WTC11 (cell line): ENCODE data around the gene ANTXR1. TPM values are rescaled to one million over a fixed set of nuclear protein-coding genes. Genes with fewer than 3 reads are reported as not detected.

Experiments used
- ATAC-seq: fragments of 200-7000 bp; cut with Tn5 transposase; 2 replicates; pipeline ENCODE4 v1.10.0; 2021; ENCODE audit warnings: mild to moderate bottlenecking, moderate library complexity
- CTCF ChIA-PET: fragments of 300-600 bp; sonication (Branson Sonifier 250); formaldehyde crosslinking; loops from one replicate; lab custom pipeline; 2021; ENCODE audit warnings: antibody characterized with exemption; lab: Charles Lee
- POLR2A ChIA-PET: fragments of 350-600 bp; sonication (Branson Sonifier 250); formaldehyde crosslinking; loops from one replicate; lab custom pipeline; 2021; ENCODE audit warnings: antibody characterized with exemption; lab: Charles Lee
- DNase-seq: peaks from one replicate; pipeline ENCODE4 v3.0.0; 2021; ENCODE audit warnings: low spot score
- H3K27ac Mint-ChIP-seq: 2 replicates; pipeline ENCODE4 v1.8.0; 2021; ENCODE audit warnings: mixed read lengths
- H3K27me3 Mint-ChIP-seq: 2 replicates; pipeline ENCODE4 v1.8.0; 2021; ENCODE audit warnings: low read depth, mild to moderate bottlenecking, moderate library complexity, mixed read lengths
- H3K36me3 Mint-ChIP-seq: 2 replicates; pipeline ENCODE4 v1.8.0; 2021; ENCODE audit warnings: mixed read lengths
- H3K4me1 Mint-ChIP-seq: 2 replicates; pipeline ENCODE4 v1.8.0; 2022; ENCODE audit warnings: mixed read lengths
- H3K4me3 Mint-ChIP-seq: 2 replicates; pipeline ENCODE4 v1.8.0; 2021; ENCODE audit warnings: mild to moderate bottlenecking, moderate library complexity, mixed read lengths
- H3K9me3 Mint-ChIP-seq: 2 replicates; pipeline ENCODE4 v1.8.0; 2021; ENCODE audit warnings: mixed read lengths
- ATF2 ChIP-seq: sonication (generic); formaldehyde crosslinking; IDR thresholded peaks from 2 replicates; pipeline ENCODE4 v1.8.1; 2022; ENCODE audit warnings: low read depth, missing genetic modification reagents, borderline replicate concordance
- ETV6 ChIP-seq: sonication (generic); formaldehyde crosslinking; IDR thresholded peaks from 2 replicates; pipeline ENCODE4 v1.8.1; 2022; ENCODE audit warnings: mild to moderate bottlenecking, missing genetic modification reagents
- FOXK1 ChIP-seq: sonication (generic); formaldehyde crosslinking; IDR thresholded peaks from 2 replicates; pipeline ENCODE4 v1.8.0; 2022; ENCODE audit warnings: mild to moderate bottlenecking, moderate library complexity, missing genetic modification reagents
- GABPB1 ChIP-seq: sonication (generic); formaldehyde crosslinking; IDR thresholded peaks from 2 replicates; pipeline ENCODE4 v1.8.1; 2023; ENCODE audit warnings: mild to moderate bottlenecking, missing genetic modification reagents
- GRHL2 ChIP-seq: fragments of 250-450 bp; sonication (Bioruptor Pico); IDR thresholded peaks from 2 replicates; pipeline ENCODE4 v1.8.0; 2022; ENCODE audit warnings: mild to moderate bottlenecking, moderate library complexity; ENCODE audit not compliant: insufficient replicate concordance, severe bottlenecking
- NFATC4 ChIP-seq: fragments of 250-450 bp; sonication (Bioruptor Pico); IDR thresholded peaks from 2 replicates; pipeline ENCODE4 v1.9.0; 2021; ENCODE audit warnings: mild to moderate bottlenecking
- NR1H2 ChIP-seq: sonication (generic); formaldehyde crosslinking; IDR thresholded peaks from 2 replicates; pipeline ENCODE4 v1.9.0; 2021; ENCODE audit warnings: mild to moderate bottlenecking, moderate library complexity, missing genetic modification reagents
- RELA ChIP-seq: sonication (generic); formaldehyde crosslinking; IDR thresholded peaks from 2 replicates; pipeline ENCODE4 v1.8.1; 2022; ENCODE audit warnings: missing genetic modification reagents, mild to moderate bottlenecking, borderline replicate concordance
- USF2 ChIP-seq: sonication (generic); formaldehyde crosslinking; IDR thresholded peaks from 2 replicates; pipeline ENCODE4 v1.8.1; 2023; ENCODE audit warnings: mild to moderate bottlenecking, missing genetic modification reagents, moderate library complexity
- ZBTB21 ChIP-seq: sonication (generic); formaldehyde crosslinking; IDR thresholded peaks from 2 replicates; pipeline ENCODE4 v1.8.1; 2023; ENCODE audit warnings: mild to moderate bottlenecking, missing genetic modification reagents, borderline replicate concordance
- ZNF219 ChIP-seq: sonication (generic); formaldehyde crosslinking; IDR thresholded peaks from 2 replicates; pipeline ENCODE4 v1.8.0; 2023; ENCODE audit warnings: missing genetic modification reagents, mild to moderate bottlenecking, borderline replicate concordance
- ZNF317 ChIP-seq: sonication (generic); formaldehyde crosslinking; IDR thresholded peaks from 2 replicates; pipeline ENCODE4 v1.8.1; 2023; ENCODE audit warnings: low read depth, mild to moderate bottlenecking, moderate library complexity, missing genetic modification reagents, borderline replicate concordance
- ZNF396 ChIP-seq: fragments of 250-450 bp; sonication (Bioruptor Pico); IDR thresholded peaks from 2 replicates; pipeline ENCODE4 v1.8.0; 2021; ENCODE audit warnings: mild to moderate bottlenecking, moderate library complexity, borderline replicate concordance
- ZNF416 ChIP-seq: fragments of 250-450 bp; sonication (Bioruptor Pico); IDR thresholded peaks from 2 replicates; pipeline ENCODE4 v1.9.0; 2021; ENCODE audit warnings: mild to moderate bottlenecking, inconsistent platforms
- total RNA-seq: library from RNA; stranded (reverse); gene quantifications from 3 replicates; pipeline ENCODE4 v1.2.3, GENCODE V29; 2021
- TF ChIP-seq, protein P1 (sequence below): sonication (generic); formaldehyde crosslinking; conservative IDR thresholded peaks from 2 replicates; pipeline ENCODE4 v1.8.1; 2022; ENCODE audit warnings: mild to moderate bottlenecking, missing genetic modification reagents
- TF ChIP-seq, protein P2 (sequence below): sonication (generic); formaldehyde crosslinking; IDR thresholded peaks from 2 replicates; pipeline ENCODE4 v1.8.0; 2022; ENCODE audit warnings: missing genetic modification reagents
- TF ChIP-seq, protein P3 (sequence below): fragments of 250-450 bp; sonication (Bioruptor Pico); IDR thresholded peaks from 2 replicates; pipeline ENCODE4 v1.9.0; 2021; ENCODE audit warnings: mild to moderate bottlenecking
- TF ChIP-seq, protein P4 (sequence below): sonication (generic); formaldehyde crosslinking; conservative IDR thresholded peaks from 2 replicates; pipeline ENCODE4 v1.8.1; 2023; ENCODE audit warnings: mild to moderate bottlenecking, low read depth, missing genetic modification reagents, moderate library complexity

The ANTXR1 gene
- total RNA-seq, 1 experiment from 2014 or later: 30.0 TPM

DNA sequence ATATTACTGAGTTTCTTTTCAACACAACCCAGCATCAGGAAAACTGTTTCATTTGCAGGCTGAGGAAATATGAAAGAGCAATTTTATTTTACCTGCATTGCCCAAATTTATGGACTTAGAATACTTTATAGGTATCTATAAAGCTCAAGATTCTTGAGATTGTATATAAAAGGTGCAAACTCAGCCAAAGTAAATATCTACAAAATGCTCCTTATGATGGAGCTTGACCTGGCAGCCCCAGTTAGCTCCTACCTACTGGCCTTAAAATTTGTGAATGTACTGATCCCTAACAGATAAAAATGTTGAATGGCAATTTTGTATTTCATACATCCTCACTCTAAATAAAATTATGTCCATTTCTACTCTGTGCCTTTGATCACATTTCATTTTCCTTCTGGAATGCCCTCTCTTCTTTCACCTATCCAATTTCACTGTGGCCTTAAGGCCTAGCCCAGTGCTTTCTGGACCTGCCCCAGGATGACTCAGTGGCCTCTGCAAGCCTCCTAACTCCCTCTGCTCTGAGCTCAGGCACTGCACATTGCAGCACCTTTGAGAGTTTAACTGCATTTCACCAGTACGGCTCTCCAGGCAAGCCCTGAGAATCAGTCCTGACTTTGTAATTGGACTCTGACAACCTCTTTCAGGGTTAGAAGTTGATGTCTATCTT is 125.9 kb downstream of the ANTXR1 start (continued):
- no peak for TF ChIP-seq ATF2 (CRISPR knock-in tag)
- TF ChIP-seq, protein P1, sequence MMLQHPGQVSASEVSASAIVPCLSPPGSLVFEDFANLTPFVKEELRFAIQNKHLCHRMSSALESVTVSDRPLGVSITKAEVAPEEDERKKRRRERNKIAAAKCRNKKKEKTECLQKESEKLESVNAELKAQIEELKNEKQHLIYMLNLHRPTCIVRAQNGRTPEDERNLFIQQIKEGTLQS: no peak
- no peak for TF ChIP-seq USF2 (CRISPR knock-in tag)
- TF ChIP-seq ZNF317: no peak
- no peak for TF ChIP-seq ZNF416 (CRISPR knock-in tag)
- no peak for TF ChIP-seq ZBTB21 (CRISPR knock-in tag)
- TF ChIP-seq, all 79 proteins: peak for 0

DNA sequence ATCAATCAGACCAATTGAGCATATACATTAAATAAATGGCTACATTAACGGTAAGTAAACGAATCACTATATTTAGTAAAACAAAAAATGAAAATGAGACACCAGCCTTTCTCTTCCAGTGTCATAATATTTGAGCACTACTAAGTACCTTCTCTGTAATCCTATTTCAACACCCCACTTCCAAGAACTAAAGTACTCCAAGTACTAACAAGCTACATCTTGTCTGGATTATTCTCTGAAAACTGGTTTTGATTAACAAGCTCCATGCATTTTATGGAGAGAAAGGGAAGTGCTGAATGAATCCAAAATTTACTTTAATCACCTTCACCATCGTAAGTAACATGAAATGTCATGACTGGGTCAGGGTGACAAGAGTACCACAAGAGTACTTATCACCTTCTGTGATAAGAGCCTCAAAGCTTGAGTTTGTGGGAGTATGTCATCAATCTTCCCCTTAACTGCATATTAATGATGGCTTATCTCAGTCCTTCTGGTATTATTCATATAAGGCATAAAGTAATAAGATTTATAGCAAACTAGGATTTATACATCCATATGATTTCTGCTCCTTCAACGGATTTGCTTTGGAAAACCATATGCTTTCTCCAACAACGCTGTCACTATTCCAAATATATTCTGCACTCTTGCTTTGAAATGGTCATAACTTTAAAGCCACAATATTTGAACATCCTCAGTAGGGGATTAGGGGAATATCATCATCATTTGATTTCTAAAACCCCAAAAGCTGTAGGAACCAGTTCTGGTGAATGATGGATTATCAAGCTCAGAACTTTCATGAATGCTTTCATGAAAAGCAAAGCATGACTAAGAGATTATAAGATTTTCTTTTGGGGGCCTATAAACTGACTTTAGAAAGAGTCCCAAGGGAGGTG is 127.0 kb downstream of the ANTXR1 start:
- DNase-seq: no peak
- Mint-ChIP-seq H3K4me3 (no peak overlapping the region), H3K27me3 (no peaks in the 10 kb centered on the region), H3K36me3 (no peaks in the 10 kb centered on the region), H3K4me1 (peaks cover 10% of the 10 kb centered on the region), H3K27ac (no peak overlapping the region), H3K9me3 (no peaks in the 10 kb centered on the region)
- ChIA-PET POLR2A (interaction anchor here (0.6 kb wide), 1 partner anchor 958 kb away, joined by 4 read pairs; no protein-coding TSS in a partner anchor), CTCF (no interaction called here)
- ATAC-seq: no peak
- TF ChIP-seq NR1H2 (CRISPR knock-in tag) (no peak), GABPB1 (CRISPR knock-in tag) (no peak), GRHL2 (CRISPR knock-in tag) (no peak), ETV6 (CRISPR knock-in tag) (no peak), NFATC4 (CRISPR knock-in tag) (no peak)

- H3K27ac Mint-ChIP-seq: no peak overlapping the region
- DNase-seq (no peak), ATAC-seq (no peak)
- POLR2A ChIA-PET: no interaction called here
- H3K4me3 Mint-ChIP-seq: no peak overlapping the region
- CTCF ChIA-PET: no interaction called here
- no peaks in the 10 kb centered on the region for H3K36me3 Mint-ChIP-seq
- H3K27me3 Mint-ChIP-seq: no peaks in the 10 kb centered on the region
- no peaks in the 10 kb centered on the region for H3K9me3 Mint-ChIP-seq
- H3K4me1 Mint-ChIP-seq: peaks cover 10% of the 10 kb centered on the region
- no peak for TF ChIP-seq FOXK1 (CRISPR knock-in tag)
- TF ChIP-seq ZNF219 (CRISPR knock-in tag): no peak
- TF ChIP-seq, protein P2, sequence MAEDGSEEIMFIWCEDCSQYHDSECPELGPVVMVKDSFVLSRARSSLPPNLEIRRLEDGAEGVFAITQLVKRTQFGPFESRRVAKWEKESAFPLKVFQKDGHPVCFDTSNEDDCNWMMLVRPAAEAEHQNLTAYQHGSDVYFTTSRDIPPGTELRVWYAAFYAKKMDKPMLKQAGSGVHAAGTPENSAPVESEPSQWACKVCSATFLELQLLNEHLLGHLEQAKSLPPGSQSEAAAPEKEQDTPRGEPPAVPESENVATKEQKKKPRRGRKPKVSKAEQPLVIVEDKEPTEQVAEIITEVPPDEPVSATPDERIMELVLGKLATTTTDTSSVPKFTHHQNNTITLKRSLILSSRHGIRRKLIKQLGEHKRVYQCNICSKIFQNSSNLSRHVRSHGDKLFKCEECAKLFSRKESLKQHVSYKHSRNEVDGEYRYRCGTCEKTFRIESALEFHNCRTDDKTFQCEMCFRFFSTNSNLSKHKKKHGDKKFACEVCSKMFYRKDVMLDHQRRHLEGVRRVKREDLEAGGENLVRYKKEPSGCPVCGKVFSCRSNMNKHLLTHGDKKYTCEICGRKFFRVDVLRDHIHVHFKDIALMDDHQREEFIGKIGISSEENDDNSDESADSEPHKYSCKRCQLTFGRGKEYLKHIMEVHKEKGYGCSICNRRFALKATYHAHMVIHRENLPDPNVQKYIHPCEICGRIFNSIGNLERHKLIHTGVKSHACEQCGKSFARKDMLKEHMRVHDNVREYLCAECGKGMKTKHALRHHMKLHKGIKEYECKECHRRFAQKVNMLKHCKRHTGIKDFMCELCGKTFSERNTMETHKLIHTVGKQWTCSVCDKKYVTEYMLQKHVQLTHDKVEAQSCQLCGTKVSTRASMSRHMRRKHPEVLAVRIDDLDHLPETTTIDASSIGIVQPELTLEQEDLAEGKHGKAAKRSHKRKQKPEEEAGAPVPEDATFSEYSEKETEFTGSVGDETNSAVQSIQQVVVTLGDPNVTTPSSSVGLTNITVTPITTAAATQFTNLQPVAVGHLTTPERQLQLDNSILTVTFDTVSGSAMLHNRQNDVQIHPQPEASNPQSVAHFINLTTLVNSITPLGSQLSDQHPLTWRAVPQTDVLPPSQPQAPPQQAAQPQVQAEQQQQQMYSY (CRISPR knock-in tag): no peak
- no peak for TF ChIP-seq GRHL2 (CRISPR knock-in tag)
- no peak for TF ChIP-seq GABPB1 (CRISPR knock-in tag)
- TF ChIP-seq USF2 (CRISPR knock-in tag): no peak
- TF ChIP-seq, protein P3, sequence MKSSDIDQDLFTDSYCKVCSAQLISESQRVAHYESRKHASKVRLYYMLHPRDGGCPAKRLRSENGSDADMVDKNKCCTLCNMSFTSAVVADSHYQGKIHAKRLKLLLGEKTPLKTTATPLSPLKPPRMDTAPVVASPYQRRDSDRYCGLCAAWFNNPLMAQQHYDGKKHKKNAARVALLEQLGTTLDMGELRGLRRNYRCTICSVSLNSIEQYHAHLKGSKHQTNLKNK (CRISPR knock-in tag): no peak
- no peak for TF ChIP-seq ZNF396
- TF ChIP-seq, protein P4, sequence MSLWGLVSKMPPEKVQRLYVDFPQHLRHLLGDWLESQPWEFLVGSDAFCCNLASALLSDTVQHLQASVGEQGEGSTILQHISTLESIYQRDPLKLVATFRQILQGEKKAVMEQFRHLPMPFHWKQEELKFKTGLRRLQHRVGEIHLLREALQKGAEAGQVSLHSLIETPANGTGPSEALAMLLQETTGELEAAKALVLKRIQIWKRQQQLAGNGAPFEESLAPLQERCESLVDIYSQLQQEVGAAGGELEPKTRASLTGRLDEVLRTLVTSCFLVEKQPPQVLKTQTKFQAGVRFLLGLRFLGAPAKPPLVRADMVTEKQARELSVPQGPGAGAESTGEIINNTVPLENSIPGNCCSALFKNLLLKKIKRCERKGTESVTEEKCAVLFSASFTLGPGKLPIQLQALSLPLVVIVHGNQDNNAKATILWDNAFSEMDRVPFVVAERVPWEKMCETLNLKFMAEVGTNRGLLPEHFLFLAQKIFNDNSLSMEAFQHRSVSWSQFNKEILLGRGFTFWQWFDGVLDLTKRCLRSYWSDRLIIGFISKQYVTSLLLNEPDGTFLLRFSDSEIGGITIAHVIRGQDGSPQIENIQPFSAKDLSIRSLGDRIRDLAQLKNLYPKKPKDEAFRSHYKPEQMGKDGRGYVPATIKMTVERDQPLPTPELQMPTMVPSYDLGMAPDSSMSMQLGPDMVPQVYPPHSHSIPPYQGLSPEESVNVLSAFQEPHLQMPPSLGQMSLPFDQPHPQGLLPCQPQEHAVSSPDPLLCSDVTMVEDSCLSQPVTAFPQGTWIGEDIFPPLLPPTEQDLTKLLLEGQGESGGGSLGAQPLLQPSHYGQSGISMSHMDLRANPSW (CRISPR knock-in tag): no peak
- TF ChIP-seq RELA (CRISPR knock-in tag): no peak
Observed at GRCh38 chr2:69141061-69141460, 128.1 kb downstream of the ANTXR1 start.
